ENCODE results near the gene ANKFN1. TPM values are rescaled to one million over a fixed set of nuclear protein-coding genes. Genes with fewer than 3 reads are reported as not detected.

Gene ANKFN1
- total RNA-seq, 1 donor from 2014 or later = not detected

DNA sequence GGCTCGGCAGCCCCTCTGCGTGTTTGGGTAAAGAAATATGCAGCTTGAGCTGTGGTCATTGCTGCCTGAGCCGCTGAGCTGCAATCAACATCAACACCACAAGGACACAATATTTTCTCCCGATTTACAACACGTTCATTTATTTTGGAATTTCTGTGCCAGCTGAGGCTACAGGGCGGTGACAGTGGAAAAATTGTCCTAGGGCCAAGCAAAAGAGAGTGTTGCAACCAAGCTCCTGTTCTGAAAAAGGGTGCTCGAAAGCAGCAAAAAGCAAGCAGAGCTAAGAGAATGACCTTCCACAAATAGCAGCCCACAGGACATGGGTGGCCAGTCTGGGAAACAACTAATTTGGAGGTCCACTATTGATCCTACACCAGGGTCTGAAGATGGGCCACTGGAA lies 404.8 kb downstream of the ANKFN1 start:
- Mint-ChIP-seq H3K27me3 (no peaks in the 10 kb centered on the region), H3K4me1 (ENCODE audit: low read depth) (no peaks in the 10 kb centered on the region), H3K27ac (no peak overlapping the region), H3K4me3 (ENCODE audit: low read depth) (no peak overlapping the region), H3K36me3 (ENCODE audit: insufficient read depth) (no peaks in the 10 kb centered on the region), H3K9me3 (ENCODE audit: low read depth) (no peaks in the 10 kb centered on the region)
- DNase-seq (ENCODE audit: low spot score, unreplicated experiment) = no peak
- TF ChIP-seq, protein P1, sequence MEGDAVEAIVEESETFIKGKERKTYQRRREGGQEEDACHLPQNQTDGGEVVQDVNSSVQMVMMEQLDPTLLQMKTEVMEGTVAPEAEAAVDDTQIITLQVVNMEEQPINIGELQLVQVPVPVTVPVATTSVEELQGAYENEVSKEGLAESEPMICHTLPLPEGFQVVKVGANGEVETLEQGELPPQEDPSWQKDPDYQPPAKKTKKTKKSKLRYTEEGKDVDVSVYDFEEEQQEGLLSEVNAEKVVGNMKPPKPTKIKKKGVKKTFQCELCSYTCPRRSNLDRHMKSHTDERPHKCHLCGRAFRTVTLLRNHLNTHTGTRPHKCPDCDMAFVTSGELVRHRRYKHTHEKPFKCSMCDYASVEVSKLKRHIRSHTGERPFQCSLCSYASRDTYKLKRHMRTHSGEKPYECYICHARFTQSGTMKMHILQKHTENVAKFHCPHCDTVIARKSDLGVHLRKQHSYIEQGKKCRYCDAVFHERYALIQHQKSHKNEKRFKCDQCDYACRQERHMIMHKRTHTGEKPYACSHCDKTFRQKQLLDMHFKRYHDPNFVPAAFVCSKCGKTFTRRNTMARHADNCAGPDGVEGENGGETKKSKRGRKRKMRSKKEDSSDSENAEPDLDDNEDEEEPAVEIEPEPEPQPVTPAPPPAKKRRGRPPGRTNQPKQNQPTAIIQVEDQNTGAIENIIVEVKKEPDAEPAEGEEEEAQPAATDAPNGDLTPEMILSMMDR (IDR thresholded peaks at IDR 0.05; ENCODE audit: unreplicated experiment) = no peak
